Measurements from ENCODE around the gene WWC1. TPM values are rescaled to one million over a fixed set of nuclear protein-coding genes. Genes with fewer than 3 reads are reported as not detected.

The WWC1 gene
- total RNA-seq, 1 experiment from 2014 or later, result 29.4 TPM

DNA sequence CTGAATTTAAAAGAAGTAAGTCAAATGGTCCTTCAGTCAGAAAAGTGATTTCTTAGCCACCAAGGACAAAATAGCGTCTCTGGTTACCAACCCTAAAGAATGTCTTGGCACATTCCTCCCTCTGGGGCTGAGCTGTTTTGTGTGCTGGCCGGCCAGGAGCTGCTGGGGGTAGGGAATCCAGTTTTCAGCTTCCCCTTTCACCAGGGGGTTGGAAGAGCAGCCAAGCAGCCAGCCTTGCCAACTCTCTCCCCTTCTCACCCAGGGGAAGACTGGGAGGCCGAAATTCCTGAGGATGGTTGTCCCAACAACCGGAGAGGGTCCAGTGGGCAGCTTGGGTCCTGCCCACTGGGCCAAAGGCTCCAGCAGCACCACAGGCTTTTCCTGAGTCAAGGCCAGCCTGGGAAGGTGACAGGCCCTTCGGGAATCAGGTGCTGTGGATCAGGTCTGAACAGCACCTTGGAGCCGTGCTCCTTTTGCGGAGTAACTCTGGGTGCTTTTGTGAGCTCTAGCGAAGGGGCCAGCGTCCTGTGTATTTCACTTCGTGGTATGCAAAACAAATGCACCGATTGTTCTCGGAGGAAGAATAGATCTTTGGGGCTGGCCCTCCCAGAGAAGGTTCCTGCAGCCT, 4.2 kb downstream of the WWC1 start:
- Histone ChIP-seq H3K27me3 (ENCODE audit: control insufficient read depth, insufficient read depth, low read length) (no peaks in the 10 kb centered on the region), H3K27ac (ENCODE audit: low read length) (peak overlapping the region; percentile 49), H3K4me3 (ENCODE audit: low read depth in 2 of 2, low read length in 2 of 2) (0 out of 4 replicates have a peak overlapping the region, but pooled peaks of 1 of the 2 experiments have one; percentile 4), H3K4me1 (ENCODE audit: control insufficient read depth, insufficient read depth, low read length) (peaks cover 33% of the 10 kb centered on the region), H3K36me3 (ENCODE audit: control insufficient read depth, insufficient read depth, low read length) (no peaks in the 10 kb centered on the region), H3K9me3 (ENCODE audit: control insufficient read depth, insufficient read depth, low read depth, low read length) (no peaks in the 10 kb centered on the region)
- DNase-seq (ENCODE audit: low read depth, low spot score) (no peak), ATAC-seq (0 out of 2 replicates have a peak, but pooled peaks have one; percentile 32)
- CTCF ChIA-PET, result interaction anchor here (0.7 to 0.8 kb wide), 3 partner anchors 96 to 295 kb away, joined by 3 to 5 read pairs (median 3); no protein-coding TSS in a partner anchor
- TF ChIP-seq, protein P1, sequence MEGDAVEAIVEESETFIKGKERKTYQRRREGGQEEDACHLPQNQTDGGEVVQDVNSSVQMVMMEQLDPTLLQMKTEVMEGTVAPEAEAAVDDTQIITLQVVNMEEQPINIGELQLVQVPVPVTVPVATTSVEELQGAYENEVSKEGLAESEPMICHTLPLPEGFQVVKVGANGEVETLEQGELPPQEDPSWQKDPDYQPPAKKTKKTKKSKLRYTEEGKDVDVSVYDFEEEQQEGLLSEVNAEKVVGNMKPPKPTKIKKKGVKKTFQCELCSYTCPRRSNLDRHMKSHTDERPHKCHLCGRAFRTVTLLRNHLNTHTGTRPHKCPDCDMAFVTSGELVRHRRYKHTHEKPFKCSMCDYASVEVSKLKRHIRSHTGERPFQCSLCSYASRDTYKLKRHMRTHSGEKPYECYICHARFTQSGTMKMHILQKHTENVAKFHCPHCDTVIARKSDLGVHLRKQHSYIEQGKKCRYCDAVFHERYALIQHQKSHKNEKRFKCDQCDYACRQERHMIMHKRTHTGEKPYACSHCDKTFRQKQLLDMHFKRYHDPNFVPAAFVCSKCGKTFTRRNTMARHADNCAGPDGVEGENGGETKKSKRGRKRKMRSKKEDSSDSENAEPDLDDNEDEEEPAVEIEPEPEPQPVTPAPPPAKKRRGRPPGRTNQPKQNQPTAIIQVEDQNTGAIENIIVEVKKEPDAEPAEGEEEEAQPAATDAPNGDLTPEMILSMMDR (IDR thresholded peaks at IDR 0.05), result no peak; the same call in 1 of the 2 replicates
- TF ChIP-seq TCF7L2 (IDR thresholded peaks at IDR 0.05; ENCODE audit: low read depth, low read length), result no peak
- POLR2A ChIA-PET, result no interaction called here
- intact Hi-C loops (cut with micrococcal nuclease; ENCODE audit: unreplicated experiment) (no loop called here), in situ Hi-C loops (cut with HindIII; ENCODE audit: low pct_unique_long_range_greater_than_20kb, low sequenced_read_pairs) (no loop called here)
- BruUV-seq (replicated peaks), result no TSS peak

GRCh38 chr5:168296682-168297081, 5.2 kb downstream of the WWC1 start:
- H3K4me3 ChIP-seq (ENCODE audit: low read depth in 2 of 2, low read length in 2 of 2), result no peak overlapping the region
- H3K27ac ChIP-seq (ENCODE audit: low read length), result no peak overlapping the region; the same call in 1 of the 2 replicates
- peaks cover 33% of the 10 kb centered on the region for H3K4me1 ChIP-seq (ENCODE audit: control insufficient read depth, insufficient read depth, low read length)
- no TSS peak for BruUV-seq (replicated peaks)
- ChIA-PET POLR2A (no interaction called here), CTCF (no interaction called here)
- in situ Hi-C loops (cut with HindIII; ENCODE audit: low pct_unique_long_range_greater_than_20kb, low sequenced_read_pairs) (no loop called here), intact Hi-C loops (cut with micrococcal nuclease; ENCODE audit: unreplicated experiment) (no loop called here)
- TF ChIP-seq TCF7L2 (IDR thresholded peaks at IDR 0.05; ENCODE audit: low read depth, low read length) (no peak), REST (IDR thresholded peaks at IDR 0.05; ENCODE audit: insufficient read depth in 1 of 2, low read depth in 2 of 2, low read length in 1 of 2) (no peak), POLR2AphosphoS5 (IDR thresholded peaks at IDR 0.05; ENCODE audit: low read depth, low read length) (no peak), SIN3A (IDR thresholded peaks at IDR 0.05; ENCODE audit: borderline replicate concordance, insufficient read depth, low read depth, low read length) (no peak)
- TF ChIP-seq, protein P1 (IDR thresholded peaks at IDR 0.05), result no peak
- no peak for DNase-seq (ENCODE audit: low read depth, low spot score)
- H3K9me3 ChIP-seq (ENCODE audit: control insufficient read depth, insufficient read depth, low read depth, low read length), result no peaks in the 10 kb centered on the region
- ATAC-seq, result no peak
- H3K36me3 ChIP-seq (ENCODE audit: control insufficient read depth, insufficient read depth, low read length), result no peaks in the 10 kb centered on the region
- H3K27me3 ChIP-seq (ENCODE audit: control insufficient read depth, insufficient read depth, low read length), result no peaks in the 10 kb centered on the region

All from Panc1 (cell line).